Peyer's patch (tissue), 4 donors: ENCODE measurements around the gene MEST.

Experiments
- POLR2A ChIP-seq, 2 donors: fragments of 450-650 bp; IDR thresholded peaks; one replicate each; pipeline ENCODE4 v1.5.1; 2017; ENCODE audit warnings: antibody characterized with exemption in 2 of 2, mild to moderate bottlenecking in 2 of 2, moderate library complexity in 2 of 2
- TF ChIP-seq, protein P1 (sequence below), 6 experiments: fragments of 450-650 bp in 4 of 6; fragments of 200-600 bp in 2 of 6; sonication (generic) in 1 of 6; IDR thresholded peaks; one replicate each; pipeline ENCODE4 v1.5.1; 2017 to 2019; ENCODE audit warnings: antibody characterized with exemption in 6 of 6, mild to moderate bottlenecking in 3 of 6, moderate library complexity in 1 of 6

DNA sequence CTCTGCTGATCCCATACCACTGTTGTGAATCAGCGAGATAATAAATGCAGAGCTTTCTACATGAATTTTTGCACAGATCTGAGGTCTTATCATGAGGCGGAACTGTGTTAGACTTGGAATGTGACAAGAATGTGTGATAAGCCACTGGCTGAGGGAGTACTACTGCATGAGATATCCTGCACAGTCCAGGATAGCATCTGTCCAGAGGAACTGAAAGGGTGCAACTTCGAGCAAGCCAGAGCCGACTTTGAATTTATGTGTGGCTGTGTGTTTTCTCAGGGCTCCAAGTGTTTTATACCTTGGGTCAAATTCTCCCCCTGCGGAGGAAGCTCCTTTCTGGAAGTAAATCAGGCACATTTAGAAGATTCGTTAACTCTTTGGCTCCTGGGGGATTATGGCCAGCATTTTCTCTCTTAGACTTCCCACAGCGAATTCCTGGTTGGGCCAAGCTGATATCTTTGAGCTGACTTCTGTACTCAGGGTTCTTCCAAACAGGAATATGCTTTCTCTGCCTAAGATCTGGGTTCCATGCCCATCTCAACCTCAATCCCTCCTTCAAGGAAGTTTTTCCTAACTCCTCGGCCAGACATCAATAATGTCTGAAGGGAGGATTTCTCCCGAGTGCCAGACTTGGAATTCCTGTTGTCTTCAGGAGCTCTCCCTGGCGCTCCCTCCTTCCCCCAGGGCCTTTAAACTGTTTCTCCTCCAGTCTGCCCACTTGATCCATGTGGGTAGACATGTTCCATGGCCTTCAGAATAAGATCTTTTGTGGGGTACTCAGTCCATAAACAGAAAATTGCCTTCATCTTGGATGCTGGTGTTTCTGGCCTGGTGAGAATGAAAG is 2.5 kb upstream of the MEST start:
- TF ChIP-seq, protein P1, sequence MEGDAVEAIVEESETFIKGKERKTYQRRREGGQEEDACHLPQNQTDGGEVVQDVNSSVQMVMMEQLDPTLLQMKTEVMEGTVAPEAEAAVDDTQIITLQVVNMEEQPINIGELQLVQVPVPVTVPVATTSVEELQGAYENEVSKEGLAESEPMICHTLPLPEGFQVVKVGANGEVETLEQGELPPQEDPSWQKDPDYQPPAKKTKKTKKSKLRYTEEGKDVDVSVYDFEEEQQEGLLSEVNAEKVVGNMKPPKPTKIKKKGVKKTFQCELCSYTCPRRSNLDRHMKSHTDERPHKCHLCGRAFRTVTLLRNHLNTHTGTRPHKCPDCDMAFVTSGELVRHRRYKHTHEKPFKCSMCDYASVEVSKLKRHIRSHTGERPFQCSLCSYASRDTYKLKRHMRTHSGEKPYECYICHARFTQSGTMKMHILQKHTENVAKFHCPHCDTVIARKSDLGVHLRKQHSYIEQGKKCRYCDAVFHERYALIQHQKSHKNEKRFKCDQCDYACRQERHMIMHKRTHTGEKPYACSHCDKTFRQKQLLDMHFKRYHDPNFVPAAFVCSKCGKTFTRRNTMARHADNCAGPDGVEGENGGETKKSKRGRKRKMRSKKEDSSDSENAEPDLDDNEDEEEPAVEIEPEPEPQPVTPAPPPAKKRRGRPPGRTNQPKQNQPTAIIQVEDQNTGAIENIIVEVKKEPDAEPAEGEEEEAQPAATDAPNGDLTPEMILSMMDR (IDR thresholded peaks at IDR 0.05) = no peak
- TF ChIP-seq POLR2A (IDR thresholded peaks at IDR 0.05) = no peak
